Embryonic facial prominence (tissue), 1 donor: ENCODE results near the gene DOCK9.

Experiments used
- DNase-seq: peaks from one replicate; pipeline ENCODE4 v3.0.0-alpha.2; 2016; ENCODE audit errors: extremely low spot score

The DOCK9 gene

GRCh38 chr13:98851276-98851675, 126.6 kb downstream of the DOCK9 start:
- DNase-seq, result no peak

GRCh38 chr13:98848746-98849145, 129.1 kb downstream of the DOCK9 start:
- DNase-seq, result no peak

GRCh38 chr13:98847780-98848179, 130.1 kb downstream of the DOCK9 start:
- DNase-seq, result no peak

GRCh38 chr13:98846986-98847385, 130.9 kb downstream of the DOCK9 start:
- no peak for DNase-seq

GRCh38 chr13:98846521-98846920, 131.3 kb downstream of the DOCK9 start:
- no peak for DNase-seq

- DNase-seq, result no peak
These were observed 132.1 kb downstream of the DOCK9 start for GRCh38 chr13:98845742-98846141.

- DNase-seq, result no peak
These were observed 133.8 kb downstream of the DOCK9 start for GRCh38 chr13:98844021-98844420.

- no peak for DNase-seq
These were observed 134.4 kb downstream of the DOCK9 start for GRCh38 chr13:98843482-98843877.

GRCh38 chr13:98842858-98843481, 134.9 kb downstream of the DOCK9 start:
- DNase-seq, result peak; percentile 69

GRCh38 chr13:98842070-98842469, 135.8 kb downstream of the DOCK9 start:
- DNase-seq, result no peak

GRCh38 chr13:98839856-98840769, 137.8 kb downstream of the DOCK9 start:
- DNase-seq, result no peak

GRCh38 chr13:98838776-98839175, 139.1 kb downstream of the DOCK9 start:
- no peak for DNase-seq

GRCh38 chr13:98837896-98838295, 140.0 kb downstream of the DOCK9 start:
- DNase-seq, result no peak

- DNase-seq, result no peak
These were observed 142.7 kb downstream of the DOCK9 start for GRCh38 chr13:98835156-98835555.

- DNase-seq, result no peak
These were observed 143.5 kb downstream of the DOCK9 start for GRCh38 chr13:98834254-98834960.

GRCh38 chr13:98831236-98831635, 146.6 kb downstream of the DOCK9 start:
- no peak for DNase-seq

- no peak for DNase-seq
These were observed 148.3 kb downstream of the DOCK9 start for GRCh38 chr13:98829541-98829940.

GRCh38 chr13:98828614-98829013, 149.2 kb downstream of the DOCK9 start:
- DNase-seq, result no peak

GRCh38 chr13:98827449-98827848, 150.4 kb downstream of the DOCK9 start:
- no peak for DNase-seq

- DNase-seq, result no peak
These were observed 151.7 kb downstream of the DOCK9 start for GRCh38 chr13:98826146-98826545.

GRCh38 chr13:98825659-98826058, 152.2 kb downstream of the DOCK9 start:
- DNase-seq, result no peak

- no peak for DNase-seq
These were observed 153.3 kb downstream of the DOCK9 start for GRCh38 chr13:98824376-98825160.
